Thyroid gland (tissue), 4 donors: ENCODE data around the gene BTN1A1. TPM values are rescaled to one million over a fixed set of nuclear protein-coding genes. Genes with fewer than 3 reads are reported as not detected.
"Not testable (repeated sequence)": the region's sequence is repeated elsewhere in the genome, so short reads cannot be mapped to it uniquely, and the experiment has no call there.

Experiments
- DNase-seq, 2 donors: peaks; one replicate each; pipeline ENCODE4 v3.0.0-alpha.2; 2019
- H3K27ac ChIP-seq, 3 donors: fragments of 200-600 bp; sonication (generic); 1 replicate in 2 of 3; 2 replicates in 1 of 3; pipeline ENCODE4 v1.5.1; 2016 to 2019; ENCODE audit warnings: mild to moderate bottlenecking in 1 of 3, moderate library complexity in 1 of 3
- H3K27me3 ChIP-seq: fragments of 200-600 bp; sonication (generic); one replicate; pipeline ENCODE4 v1.5.1; 2019
- H3K36me3 ChIP-seq, 2 donors: fragments of 200-600 bp; sonication (generic); one replicate each; pipeline ENCODE4 v1.5.1; 2016 to 2019
- H3K4me1 ChIP-seq, 2 donors: fragments of 200-600 bp; sonication (generic); one replicate each; pipeline ENCODE4 v1.5.1; 2017 to 2019
- H3K4me3 ChIP-seq, 3 donors: fragments of 200-600 bp; sonication (generic); replicated peaks in 1 of 3; 1 replicate in 2 of 3; 2 replicates in 1 of 3; pipeline ENCODE4 v1.5.1; 2016; ENCODE audit warnings: mild to moderate bottlenecking in 1 of 3
- H3K9me3 ChIP-seq: fragments of 200-600 bp; sonication (generic); one replicate; pipeline ENCODE4 v1.5.1; 2017
- POLR2A ChIP-seq, 2 donors: fragments of 450-650 bp; IDR thresholded peaks; one replicate each; pipeline ENCODE4 v1.6.1; 2017; ENCODE audit warnings: antibody characterized with exemption in 2 of 2, mild to moderate bottlenecking in 2 of 2, moderate library complexity in 1 of 2
- WGBS, 2 donors: methylation state at CpG; one replicate each; pipeline ENCODE4 v1.1.5; 2017; 5-methylcytosine and 5-hydroxymethylcytosine counted together
- intact Hi-C: fragments of 100-400 bp; cut with DNase I; formaldehyde crosslinking; loops from one replicate; pipeline ENCODE4 v1.15.1; 2023
- total RNA-seq, 4 donors: library from RNA; depleted of rRNA; stranded (reverse); fragments of >200 nt; gene quantifications; one replicate each; pipeline ENCODE4 v1.2.3, GENCODE V29; 2016
- TF ChIP-seq, protein P1 (sequence below), 6 experiments: fragments of 200-600 bp in 3 of 6; fragments of 450-650 bp in 3 of 6; sonication (generic) in 3 of 6; IDR thresholded peaks; one replicate each; pipeline ENCODE4 v1.5.1; 2016 to 2019; ENCODE audit warnings: antibody characterized with exemption in 6 of 6, mild to moderate bottlenecking in 2 of 6, inconsistent platforms in 1 of 6, moderate library complexity in 1 of 6

BTN1A1 gene
- total RNA-seq, 4 donors from 2014 or later, result not detected

- TF ChIP-seq, protein P1, sequence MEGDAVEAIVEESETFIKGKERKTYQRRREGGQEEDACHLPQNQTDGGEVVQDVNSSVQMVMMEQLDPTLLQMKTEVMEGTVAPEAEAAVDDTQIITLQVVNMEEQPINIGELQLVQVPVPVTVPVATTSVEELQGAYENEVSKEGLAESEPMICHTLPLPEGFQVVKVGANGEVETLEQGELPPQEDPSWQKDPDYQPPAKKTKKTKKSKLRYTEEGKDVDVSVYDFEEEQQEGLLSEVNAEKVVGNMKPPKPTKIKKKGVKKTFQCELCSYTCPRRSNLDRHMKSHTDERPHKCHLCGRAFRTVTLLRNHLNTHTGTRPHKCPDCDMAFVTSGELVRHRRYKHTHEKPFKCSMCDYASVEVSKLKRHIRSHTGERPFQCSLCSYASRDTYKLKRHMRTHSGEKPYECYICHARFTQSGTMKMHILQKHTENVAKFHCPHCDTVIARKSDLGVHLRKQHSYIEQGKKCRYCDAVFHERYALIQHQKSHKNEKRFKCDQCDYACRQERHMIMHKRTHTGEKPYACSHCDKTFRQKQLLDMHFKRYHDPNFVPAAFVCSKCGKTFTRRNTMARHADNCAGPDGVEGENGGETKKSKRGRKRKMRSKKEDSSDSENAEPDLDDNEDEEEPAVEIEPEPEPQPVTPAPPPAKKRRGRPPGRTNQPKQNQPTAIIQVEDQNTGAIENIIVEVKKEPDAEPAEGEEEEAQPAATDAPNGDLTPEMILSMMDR (IDR thresholded peaks at IDR 0.05), result peak in 4 of 6 experiments; percentile 18 to 44 (median 30)
- TF ChIP-seq POLR2A (IDR thresholded peaks at IDR 0.05), result peak in 1 of 2 donors; percentile 54
- Histone ChIP-seq H3K36me3 (no peaks in the 10 kb centered on the region), H3K4me1 (peaks cover 0 to 3% of the 10 kb centered on the region in 2 donors), H3K4me3 (peak overlapping the region in 2 of 3 donors; percentile 30 to 46), H3K9me3 (no peaks in the 10 kb centered on the region), H3K27me3 (no peaks in the 10 kb centered on the region), H3K27ac (peak overlapping the region; percentile 91 to 97 (median 96))
- peak; percentile 76 to 79 for DNase-seq
- intact Hi-C loops, result no loop called here
- whole genome bisulfite sequencing, 2 donors, result 9 to 16% methylated on average over 37 to 57 of the region's 74 CpGs
These were observed 21.7 kb downstream of the BTN1A1 start for GRCh38 chr6:26521600-26522391.

DNA sequence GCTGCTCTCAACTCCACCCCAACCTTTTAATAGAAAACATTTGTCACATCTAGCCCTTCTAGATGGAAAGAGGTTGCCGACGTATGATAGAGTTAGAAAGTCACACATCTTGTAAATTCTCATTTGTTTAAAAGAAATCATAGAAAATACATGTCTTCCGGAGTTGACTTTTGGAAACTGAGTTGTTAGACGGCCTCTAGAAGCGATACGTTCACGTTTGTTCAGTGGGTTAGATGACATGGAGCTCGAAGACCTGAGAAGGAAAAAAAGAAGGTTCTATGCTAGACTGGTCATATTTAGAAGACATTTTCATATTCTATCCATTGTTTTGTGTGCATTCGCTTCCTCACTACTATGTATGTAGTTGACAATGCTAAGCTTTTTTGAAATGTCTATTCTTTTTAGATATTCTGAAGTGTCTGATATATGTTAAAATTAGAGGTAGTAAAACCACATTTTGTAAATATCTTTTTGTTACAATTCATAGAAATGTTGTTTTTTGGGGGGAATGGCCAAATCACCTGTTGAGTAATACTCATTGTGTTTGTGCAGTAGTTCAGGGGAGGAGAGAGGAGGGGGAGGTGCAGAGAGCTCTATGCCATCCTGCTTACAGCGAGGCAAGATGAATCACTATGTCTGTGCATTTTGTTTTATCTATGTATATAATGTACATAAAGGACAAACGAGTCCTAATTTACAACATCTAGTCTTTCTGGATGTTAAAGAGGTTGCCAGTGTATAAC, 22.6 kb downstream of the BTN1A1 start:
- 77 to 84% methylated on average over 11 of the region's 11 CpGs for WGBS, 2 donors
- H3K4me3 ChIP-seq, DNase-seq, intact Hi-C loops, H3K4me1 ChIP-seq, H3K27me3 ChIP-seq, H3K9me3 ChIP-seq, H3K36me3 ChIP-seq: not testable (repeated sequence)
- peak overlapping the region; percentile 91 to 97 (median 96) for H3K27ac ChIP-seq

- intact Hi-C loops, H3K36me3 ChIP-seq: not testable (repeated sequence)
These were observed 24.2 kb downstream of the BTN1A1 start for GRCh38 chr6:26524314-26524713.

GRCh38 chr6:26524722-26525370, 24.7 kb downstream of the BTN1A1 start:
- no peak for DNase-seq
- intact Hi-C loops, result no loop called here
- no peaks in the 10 kb centered on the region for H3K27me3 ChIP-seq
- H3K36me3 ChIP-seq, result no peaks in the 10 kb centered on the region
- WGBS, 2 donors, result 93 to 94% methylated on average over 7 of the region's 7 CpGs
- H3K4me3 ChIP-seq, result no peak overlapping the region
- peaks cover 0 to 3% of the 10 kb centered on the region in 2 donors for H3K4me1 ChIP-seq
- no peak overlapping the region for H3K27ac ChIP-seq
- no peaks in the 10 kb centered on the region for H3K9me3 ChIP-seq
- no peak for TF ChIP-seq POLR2A (IDR thresholded peaks at IDR 0.05)
- TF ChIP-seq, protein P1 (IDR thresholded peaks at IDR 0.05), result no peak

More at GRCh38 chr6:26524314-26524713, 24.2 kb downstream of the BTN1A1 start:
- not testable (repeated sequence) for H3K4me3 ChIP-seq, H3K27me3 ChIP-seq, H3K4me1 ChIP-seq, H3K27ac ChIP-seq, DNase-seq, H3K9me3 ChIP-seq
- 95 to 99% methylated on average over 2 of the region's 2 CpGs for WGBS, 2 donors

DNA sequence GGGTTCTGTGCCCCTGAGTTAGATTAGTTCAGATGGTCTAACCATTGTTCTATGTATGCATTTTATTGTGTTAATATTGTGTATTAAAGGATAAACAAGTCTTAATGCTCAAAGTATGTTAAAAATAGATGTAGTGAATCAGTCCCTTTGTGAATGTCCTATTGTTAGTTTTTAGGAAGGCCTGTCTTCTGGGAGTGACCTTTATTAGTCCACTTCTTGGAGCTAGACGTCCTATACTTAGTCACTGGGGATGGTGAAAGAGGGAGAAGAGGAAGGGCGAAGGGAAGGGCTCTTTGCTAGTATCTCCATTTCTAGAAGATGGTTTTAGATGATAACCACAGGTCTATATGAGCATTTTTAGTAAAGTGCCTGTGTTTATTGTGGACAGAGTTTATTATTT, 25.7 kb downstream of the BTN1A1 start:
- no peaks in the 10 kb centered on the region for H3K36me3 ChIP-seq
- intact Hi-C loops, result no loop called here
- 80 to 83% methylated on average over 2 of the region's 2 CpGs for WGBS, 2 donors
- H3K9me3 ChIP-seq, result no peaks in the 10 kb centered on the region
- H3K4me3 ChIP-seq, result no peak overlapping the region
- TF ChIP-seq POLR2A (IDR thresholded peaks at IDR 0.05), result no peak
- TF ChIP-seq, protein P1 (IDR thresholded peaks at IDR 0.05), result no peak
- H3K4me1 ChIP-seq, result no peaks in the 10 kb centered on the region
- H3K27ac ChIP-seq, result no peak overlapping the region
- DNase-seq, result no peak
- no peaks in the 10 kb centered on the region for H3K27me3 ChIP-seq
